GM19468 (cell line): ENCODE results near the gene H2AZ1.
"Not testable (repeated sequence)": the region's sequence is repeated elsewhere in the genome, so short reads cannot be mapped to it uniquely, and the experiment has no call there.

Experiments used
- ATAC-seq: cut with Tn5 transposase; IDR thresholded peaks from one replicate; pipeline ENCODE4 v1.9.1; 2021; ENCODE audit warnings: mild to moderate bottlenecking, moderate library complexity, moderate number of reproducible peaks; ENCODE audit not compliant: unreplicated experiment; ENCODE audit errors: extremely low read depth

Gene H2AZ1

GRCh38 chr4:99949999-99950912 is at the start of gene H2AZ1:
Gene H2AZ1 (minus strand): TSS chr4:99950275. CDS start chr4:99950170, 105 bp downstream.
- ATAC-seq = peak; percentile 51

GRCh38 chr4:99998062-99998867 is 48.2 kb upstream of the H2AZ1 start:
- no peak for ATAC-seq

- no peak for ATAC-seq
Observed at GRCh38 chr4:99991741-99992140, 41.7 kb upstream of the H2AZ1 start.

GRCh38 chr4:99987681-99988080 is 37.6 kb upstream of the H2AZ1 start:
- ATAC-seq = no peak

GRCh38 chr4:99986792-99987191 is 36.7 kb upstream of the H2AZ1 start:
- no peak for ATAC-seq

GRCh38 chr4:99983289-99983943 is 33.3 kb upstream of the H2AZ1 start:
- ATAC-seq = no peak

- no peak for ATAC-seq
Observed at GRCh38 chr4:99979872-99980271, 29.8 kb upstream of the H2AZ1 start.

- no peak for ATAC-seq
Observed at GRCh38 chr4:99971453-99972111, 21.5 kb upstream of the H2AZ1 start.

GRCh38 chr4:99968330-99968729 is 18.3 kb upstream of the H2AZ1 start:
- no peak for ATAC-seq

- ATAC-seq = no peak
Observed at GRCh38 chr4:99966692-99967091, 16.6 kb upstream of the H2AZ1 start.

GRCh38 chr4:99965674-99966350 is 15.7 kb upstream of the H2AZ1 start:
- no peak for ATAC-seq

GRCh38 chr4:99965173-99965572 is 15.1 kb upstream of the H2AZ1 start:
- ATAC-seq = no peak

- ATAC-seq = no peak
Observed at GRCh38 chr4:99961711-99962110, 11.6 kb upstream of the H2AZ1 start.

GRCh38 chr4:99960648-99961047 is 10.6 kb upstream of the H2AZ1 start:
- ATAC-seq = no peak

- not testable (repeated sequence) for ATAC-seq
Observed at GRCh38 chr4:99958207-99958606, 8.1 kb upstream of the H2AZ1 start.

GRCh38 chr4:99950913-99951254 is 809 bp upstream of the H2AZ1 start:
- ATAC-seq = no peak

- ATAC-seq = no peak
Observed at GRCh38 chr4:99949034-99949998, 759 bp downstream of the H2AZ1 start.

GRCh38 chr4:99947608-99948007 is 2.5 kb downstream of the H2AZ1 start:
- ATAC-seq = no peak

GRCh38 chr4:99947190-99947578 is 2.9 kb downstream of the H2AZ1 start:
- no peak for ATAC-seq
